Left renal cortex interstitium (tissue), 4 donors: ENCODE data around the gene CP. TPM values are rescaled to one million over a fixed set of nuclear protein-coding genes. Genes with fewer than 3 reads are reported as not detected.

Source experiments
- DNase-seq, 4 donors: peaks; one replicate each; pipeline ENCODE4 v3.0.0-alpha.2; 2013; ENCODE audit warnings: low read depth in 4 of 4, low spot score in 2 of 4, missing footprints in 1 of 4
- polyA plus RNA-seq, 4 donors: library from polyadenylated mRNA; unstranded; fragments of 120-200 nt; gene quantifications; one replicate each; pipeline ENCODE4 v1.2.1, GENCODE V29; 2013; ENCODE audit not compliant: insufficient read length in 4 of 4

Gene CP
- polyA plus RNA-seq, 4 donors = 0.47 to 1.8 (median 0.61) TPM

GRCh38 chr3:149188494-149188893 lies 33.1 kb downstream of the CP start:
- no peak for DNase-seq

GRCh38 chr3:149186721-149187120 lies 34.9 kb downstream of the CP start:
- DNase-seq = no peak

- DNase-seq = no peak
Measured at GRCh38 chr3:149186219-149186618, 35.4 kb downstream of the CP start.

GRCh38 chr3:149181182-149181581 lies 40.4 kb downstream of the CP start:
- no peak for DNase-seq

GRCh38 chr3:149180057-149180573 lies 41.5 kb downstream of the CP start:
- DNase-seq = no peak

GRCh38 chr3:149179220-149179619 lies 42.4 kb downstream of the CP start:
- no peak for DNase-seq

GRCh38 chr3:149177122-149177521 lies 44.5 kb downstream of the CP start:
- DNase-seq = no peak

GRCh38 chr3:149174901-149175300 lies 46.7 kb downstream of the CP start:
- peak in 2 of 4 donors; percentile 24 to 41 for DNase-seq

GRCh38 chr3:149170672-149171071 lies 51.0 kb downstream of the CP start:
- no peak for DNase-seq

GRCh38 chr3:149167898-149168297 lies 53.7 kb downstream of the CP start:
- DNase-seq = no peak

- DNase-seq = no peak
Measured at GRCh38 chr3:149163066-149163465, 58.6 kb downstream of the CP start.

GRCh38 chr3:149162007-149162406 lies 59.6 kb downstream of the CP start:
- no peak for DNase-seq

- no peak for DNase-seq
Measured at GRCh38 chr3:149160754-149161300, 60.8 kb downstream of the CP start.

- no peak for DNase-seq
Measured at GRCh38 chr3:149153402-149153801, 68.2 kb downstream of the CP start.

GRCh38 chr3:149152420-149152819 lies 69.2 kb downstream of the CP start:
- no peak for DNase-seq

GRCh38 chr3:149151843-149152242 lies 69.8 kb downstream of the CP start:
- DNase-seq = peak in 1 of 4 donors; percentile 20

- no peak for DNase-seq
Measured at GRCh38 chr3:149150436-149150835, 71.2 kb downstream of the CP start.

GRCh38 chr3:149145974-149146373 lies 75.7 kb downstream of the CP start:
- no peak for DNase-seq

GRCh38 chr3:149145356-149145755 lies 76.3 kb downstream of the CP start:
- no peak for DNase-seq

- DNase-seq = no peak
Measured at GRCh38 chr3:149142682-149143081, 78.9 kb downstream of the CP start.

- peak in 1 of 4 donors; percentile 38 for DNase-seq
Measured at GRCh38 chr3:149134575-149134974, 87.1 kb downstream of the CP start.

- no peak for DNase-seq
Measured at GRCh38 chr3:149131589-149131988, 90.0 kb downstream of the CP start.
